Cerebellar nuclear complex (tissue), 1 donor: ENCODE data around the gene CREB5.

Source experiments
- DNase-seq, 2 experiments: peaks; one replicate each; lab custom pipeline; 2025; lab: John Stamatoyannopoulos, UW

Gene CREB5

GRCh38 chr7:28709748-28710147, 297.4 kb downstream of the CREB5 start:
- no peak for DNase-seq

- DNase-seq, result no peak
Measured at GRCh38 chr7:28711114-28711513, 298.8 kb downstream of the CREB5 start.

GRCh38 chr7:28714459-28715120, 302.3 kb downstream of the CREB5 start:
- no peak for DNase-seq

GRCh38 chr7:28717445-28718054, 305.2 kb downstream of the CREB5 start:
- no peak for DNase-seq

GRCh38 chr7:28718055-28718481, 305.8 kb downstream of the CREB5 start:
- DNase-seq, result no peak

- DNase-seq, result no peak
Measured at GRCh38 chr7:28718545-28718944, 306.2 kb downstream of the CREB5 start.

- no peak for DNase-seq
Measured at GRCh38 chr7:28722684-28723083, 310.4 kb downstream of the CREB5 start.

- DNase-seq, result no peak
Measured at GRCh38 chr7:28723336-28723735, 311.0 kb downstream of the CREB5 start.

- DNase-seq, result no peak
Measured at GRCh38 chr7:28724563-28724962, 312.2 kb downstream of the CREB5 start.

GRCh38 chr7:28725045-28725642, 312.8 kb downstream of the CREB5 start:
- no peak for DNase-seq

- DNase-seq, result no peak
Measured at GRCh38 chr7:28725911-28726310, 313.6 kb downstream of the CREB5 start.

GRCh38 chr7:28726555-28726954, 314.2 kb downstream of the CREB5 start:
- no peak for DNase-seq

- DNase-seq, result no peak
Measured at GRCh38 chr7:28729281-28729680, 317.0 kb downstream of the CREB5 start.

GRCh38 chr7:28729727-28730126, 317.4 kb downstream of the CREB5 start:
- DNase-seq, result no peak

- no peak for DNase-seq
Measured at GRCh38 chr7:28731092-28731658, 318.9 kb downstream of the CREB5 start.

GRCh38 chr7:28732071-28732869, 320.0 kb downstream of the CREB5 start:
- no peak for DNase-seq

GRCh38 chr7:28733035-28733434, 320.7 kb downstream of the CREB5 start:
- DNase-seq, result no peak

GRCh38 chr7:28738412-28738811, 326.1 kb downstream of the CREB5 start:
- no peak for DNase-seq

GRCh38 chr7:28739128-28739527, 326.8 kb downstream of the CREB5 start:
- DNase-seq, result no peak

GRCh38 chr7:28739826-28740225, 327.5 kb downstream of the CREB5 start:
- DNase-seq, result no peak

- DNase-seq, result no peak
Measured at GRCh38 chr7:28744951-28745350, 332.6 kb downstream of the CREB5 start.

GRCh38 chr7:28745351-28745750, 333.0 kb downstream of the CREB5 start:
- no peak for DNase-seq
